NCI-H2227 (cell line): ENCODE measurements around the gene FLT4.
"Not testable (repeated sequence)": the region's sequence is repeated elsewhere in the genome, so short reads cannot be mapped to it uniquely, and the experiment has no call there.

Source experiments
- DNase-seq: peaks from one replicate; lab custom pipeline; 2025; ENCODE audit not compliant: unreplicated experiment; lab: John Stamatoyannopoulos, UW

The FLT4 gene

GRCh38 chr5:180649297-180650039, at the start of gene FLT4:
Gene FLT4 (minus strand): TSS chr5:180649600. CDS start chr5:180649545, 55 bp downstream.
- DNase-seq, result no peak

DNA sequence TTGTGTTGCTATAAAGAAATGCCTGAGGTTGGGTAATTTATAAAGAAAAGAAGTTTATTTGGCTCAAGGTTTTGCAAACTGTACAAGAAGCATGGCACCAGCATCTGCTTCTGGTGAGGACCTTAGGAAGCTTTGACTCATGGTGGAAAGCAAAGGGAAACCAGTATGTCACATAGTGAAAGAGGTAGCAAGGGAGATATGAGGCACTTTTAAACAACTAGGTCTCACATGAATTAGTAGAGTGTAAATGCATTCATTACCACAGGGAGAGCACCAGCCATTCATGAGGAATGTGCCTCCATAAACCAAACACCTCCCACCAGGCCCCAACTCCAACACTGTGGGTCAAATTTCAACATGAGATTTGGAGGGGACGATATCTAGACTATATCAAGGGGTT, 49.6 kb upstream of the FLT4 start:
- no peak for DNase-seq

DNA sequence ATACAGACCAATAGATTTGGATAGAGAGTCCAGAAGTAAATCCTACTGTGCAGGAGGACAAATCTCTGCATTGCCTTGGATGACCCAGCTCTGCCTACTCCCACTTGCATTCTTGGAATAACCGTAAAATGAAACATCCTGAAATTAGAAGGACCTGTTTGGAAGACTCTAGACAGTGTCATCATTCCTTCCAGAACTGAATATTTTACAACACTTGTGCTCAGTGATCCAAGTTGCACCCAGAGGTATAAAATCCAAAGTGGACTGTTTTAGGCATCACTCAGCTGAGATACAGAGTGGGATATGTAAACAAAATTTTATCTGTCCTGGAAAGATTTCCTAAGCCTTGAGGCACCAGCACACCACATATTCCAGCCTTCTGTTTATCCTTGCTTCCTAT, 46.7 kb upstream of the FLT4 start:
- no peak for DNase-seq

GRCh38 chr5:180692429-180692828, 43.0 kb upstream of the FLT4 start:
- no peak for DNase-seq

- no peak for DNase-seq
Measured at GRCh38 chr5:180691046-180691445, 41.6 kb upstream of the FLT4 start.

- no peak for DNase-seq
Measured at GRCh38 chr5:180690562-180690961, 41.2 kb upstream of the FLT4 start.

GRCh38 chr5:180689775-180690174, 40.4 kb upstream of the FLT4 start:
- no peak for DNase-seq

GRCh38 chr5:180689071-180689694, 39.8 kb upstream of the FLT4 start:
- no peak for DNase-seq

DNA sequence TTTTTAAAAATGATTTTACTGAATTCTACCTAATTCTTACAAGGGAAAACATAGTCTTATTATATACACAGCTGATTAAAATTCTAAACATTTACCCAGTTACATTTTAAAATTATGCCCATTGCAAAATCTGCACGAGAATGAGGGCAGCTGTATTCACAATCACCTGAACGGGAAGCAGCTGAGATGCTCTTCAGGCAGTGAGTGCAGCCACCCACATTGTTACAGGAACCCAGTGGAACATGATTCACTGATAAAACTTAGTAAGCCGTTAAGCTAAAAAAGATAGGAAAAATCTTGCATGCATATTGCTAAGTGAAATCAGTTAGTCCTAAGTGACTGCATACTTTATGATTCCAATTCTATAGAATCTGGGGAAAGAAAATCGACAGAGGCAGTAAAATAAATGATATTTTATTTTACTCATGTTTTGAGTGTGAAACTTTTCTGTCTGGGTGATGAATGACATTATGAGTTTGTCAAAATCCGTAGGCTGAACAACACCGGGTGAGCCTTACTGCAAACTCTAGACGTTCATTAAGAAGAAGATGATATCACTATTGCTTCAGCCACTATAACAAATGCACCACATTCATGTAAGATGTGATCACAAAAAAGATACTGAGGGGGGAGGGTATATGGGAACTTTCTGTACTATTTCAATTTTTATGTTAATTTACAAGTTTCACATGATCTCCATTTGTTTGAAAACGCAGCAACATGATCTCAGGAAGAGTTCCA, 39.1 kb upstream of the FLT4 start:
- no peak for DNase-seq

GRCh38 chr5:180686799-180687198, 37.4 kb upstream of the FLT4 start:
- not testable (repeated sequence) for DNase-seq

DNA sequence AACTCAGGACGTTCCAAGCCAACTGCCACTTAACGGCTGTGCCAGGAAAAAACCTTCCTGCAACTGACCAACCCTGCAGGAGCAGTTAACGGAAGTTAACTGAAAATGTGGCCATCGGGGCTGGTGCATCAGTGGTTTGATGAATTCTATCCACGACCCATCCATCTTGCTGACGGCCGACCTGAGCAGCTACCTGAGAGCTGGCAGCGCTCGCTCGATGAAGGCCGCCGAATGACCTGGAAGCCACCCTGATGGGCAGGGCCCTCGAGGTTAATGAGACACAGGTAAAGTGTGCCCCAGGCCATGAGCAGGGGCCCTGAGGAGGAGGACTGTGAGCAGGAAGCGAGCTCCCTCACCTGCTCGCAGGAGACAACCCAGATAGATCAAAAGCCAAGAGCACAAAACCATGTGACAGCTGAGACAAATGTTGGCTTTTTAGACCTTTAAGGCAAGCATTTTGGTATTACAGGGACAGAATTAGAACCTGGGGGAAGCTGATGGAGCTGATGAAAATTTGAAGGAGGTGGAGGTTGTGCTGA, 35.3 kb upstream of the FLT4 start:
- DNase-seq, result no peak

DNA sequence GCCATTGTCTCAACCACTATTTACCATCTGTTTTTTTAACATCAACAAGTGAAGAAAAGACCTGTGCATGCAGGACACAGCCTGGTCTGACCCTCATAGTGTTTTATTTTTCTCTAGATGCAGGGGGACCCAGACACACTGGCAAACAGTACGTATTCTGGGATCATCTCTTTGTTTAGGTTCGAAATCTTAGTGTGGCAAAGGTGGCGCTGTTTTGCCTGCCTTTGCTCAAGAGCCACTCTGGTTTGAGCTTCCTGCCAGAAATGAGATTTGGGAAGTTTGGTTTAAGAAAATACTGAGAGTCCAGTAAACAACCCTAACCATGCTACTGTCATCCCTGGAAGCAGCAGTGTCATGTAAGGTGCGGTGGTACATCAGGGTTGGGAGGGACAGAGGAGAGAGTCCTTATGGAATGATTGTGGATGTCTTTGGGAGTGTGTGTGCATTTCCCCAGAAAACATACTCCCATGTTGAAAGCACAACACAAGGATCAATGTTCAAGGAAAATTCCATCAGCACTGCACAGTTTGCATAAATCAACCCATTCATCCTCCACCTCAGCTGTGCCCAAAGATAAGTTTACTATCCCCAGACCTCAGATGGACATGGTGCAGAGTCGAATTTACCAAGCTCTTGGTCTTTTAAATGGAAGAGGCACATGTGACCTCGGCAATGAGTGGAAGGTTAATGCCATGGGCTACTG, 34.0 kb upstream of the FLT4 start:
- DNase-seq, result no peak

DNA sequence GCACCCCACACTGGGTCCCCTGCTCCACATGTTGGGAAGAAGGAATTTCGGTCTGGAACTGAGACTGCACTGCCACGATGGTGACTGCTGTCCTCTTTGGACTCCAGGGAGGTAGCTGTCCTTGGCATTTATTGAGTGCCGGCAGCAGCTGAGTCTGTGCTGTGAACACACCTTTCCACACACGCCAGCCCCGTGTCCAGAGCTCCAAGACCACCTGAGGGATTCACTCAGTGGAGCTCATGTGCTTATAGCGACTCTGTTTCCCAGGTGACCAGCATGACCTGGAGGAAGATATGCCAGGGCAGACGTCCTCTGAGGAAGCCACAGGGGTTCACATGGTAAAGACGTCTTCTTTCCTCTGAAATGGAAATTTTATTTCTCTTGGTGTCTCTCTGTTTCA, 33.2 kb upstream of the FLT4 start:
- DNase-seq, result no peak

- DNase-seq, result not testable (repeated sequence)
Measured at GRCh38 chr5:180682008-180682407, 32.6 kb upstream of the FLT4 start.

GRCh38 chr5:180678319-180678718, 28.9 kb upstream of the FLT4 start:
- not testable (repeated sequence) for DNase-seq

GRCh38 chr5:180675036-180675635, 25.7 kb upstream of the FLT4 start:
- DNase-seq, result no peak

GRCh38 chr5:180674090-180674475, 24.7 kb upstream of the FLT4 start:
- not testable (repeated sequence) for DNase-seq

DNA sequence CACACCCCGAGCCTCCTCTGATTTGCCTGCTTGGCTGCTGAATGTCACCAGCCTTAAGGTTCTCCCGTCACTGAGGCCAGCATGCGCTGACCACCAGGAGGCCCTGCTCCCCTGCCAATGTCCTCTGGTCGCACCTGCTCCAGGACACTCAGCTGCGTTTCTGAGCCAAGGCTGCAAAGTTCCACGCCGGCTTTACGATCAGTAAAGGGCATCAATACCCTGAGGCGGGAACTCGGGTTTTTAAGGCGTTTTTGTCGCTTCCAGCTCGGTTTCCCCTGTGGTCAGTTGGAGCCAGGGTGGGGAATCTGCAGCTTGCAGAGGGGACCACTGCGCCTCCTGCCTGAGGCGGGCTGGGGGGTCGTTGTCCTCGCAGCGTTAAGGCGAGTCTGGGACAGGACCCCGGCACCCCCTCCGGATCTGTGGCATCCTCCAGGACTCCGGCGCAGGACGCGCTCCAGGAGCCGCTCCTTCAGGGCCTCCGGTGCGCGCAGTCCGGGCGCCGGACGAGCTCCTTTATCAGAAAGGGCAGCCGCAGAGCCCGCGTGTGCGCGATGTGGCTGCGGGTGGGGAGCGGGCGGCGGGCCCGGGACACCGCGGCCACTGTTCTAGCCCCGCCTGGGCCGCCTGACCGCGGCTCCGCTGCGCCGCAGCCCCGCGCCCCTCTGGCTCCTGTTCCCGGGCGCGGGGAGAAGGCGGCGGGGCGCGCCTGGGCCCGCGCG, 24.1 kb upstream of the FLT4 start:
- DNase-seq, result no peak

GRCh38 chr5:180671958-180672524, 22.6 kb upstream of the FLT4 start:
- DNase-seq, result not testable (repeated sequence)
